ENCODE data around the gene LRP2BP.
"Not testable (repeated sequence)": the region's sequence is repeated elsewhere in the genome, so short reads cannot be mapped to it uniquely, and the experiment has no call there.

Gene LRP2BP

GRCh38 chr4:185325721-185326120 lies 70.0 kb downstream of the LRP2BP start:
- DNase-seq (ENCODE audit: low spot score), result not testable (repeated sequence)

- DNase-seq (ENCODE audit: low spot score), result not testable (repeated sequence)
Measured at GRCh38 chr4:185324361-185324760, 71.4 kb downstream of the LRP2BP start.

- no peak for DNase-seq (ENCODE audit: low spot score)
Measured at GRCh38 chr4:185323606-185324005, 72.1 kb downstream of the LRP2BP start.

- DNase-seq (ENCODE audit: low spot score), result no peak
Measured at GRCh38 chr4:185322803-185323202, 72.9 kb downstream of the LRP2BP start.

GRCh38 chr4:185318679-185319078 lies 77.0 kb downstream of the LRP2BP start:
- DNase-seq (ENCODE audit: low spot score), result no peak

GRCh38 chr4:185317880-185318279 lies 77.8 kb downstream of the LRP2BP start:
- no peak for DNase-seq (ENCODE audit: low spot score)

- DNase-seq (ENCODE audit: low spot score), result not testable (repeated sequence)
Measured at GRCh38 chr4:185317462-185317861, 78.3 kb downstream of the LRP2BP start.
